Umbilical cord (tissue), 2 donors: ENCODE measurements around the gene IQCF6. TPM values are rescaled to one million over a fixed set of nuclear protein-coding genes. Genes with fewer than 3 reads are reported as not detected.
"Not testable (repeated sequence)": the region's sequence is repeated elsewhere in the genome, so short reads cannot be mapped to it uniquely, and the experiment has no call there.

Experiments
- DNase-seq: peaks from one replicate; pipeline ENCODE4 v3.0.0-alpha.2; 2015; ENCODE audit warnings: low spot score
- total RNA-seq: library from RNA; depleted of rRNA; stranded (reverse); fragments of >200 nt; gene quantifications from one replicate; pipeline ENCODE4 v1.2.3, GENCODE V29; 2014; ENCODE audit warnings: low replicate concordance; ENCODE audit not compliant: insufficient read depth

The IQCF6 gene
- total RNA-seq = not detected

GRCh38 chr3:51779137-51779536, at the start of gene IQCF6:
Gene IQCF6 (minus strand): TSS chr3:51779237. CDS start chr3:51779224, 13 bp downstream.
- no peak for DNase-seq

- DNase-seq = no peak
These were observed 49.3 kb upstream of the IQCF6 start for GRCh38 chr3:51828297-51828696.

- no peak for DNase-seq
These were observed 40.8 kb upstream of the IQCF6 start for GRCh38 chr3:51819709-51820406.

GRCh38 chr3:51819151-51819550, 40.1 kb upstream of the IQCF6 start:
- DNase-seq = no peak

GRCh38 chr3:51817375-51817774, 38.3 kb upstream of the IQCF6 start:
- no peak for DNase-seq

GRCh38 chr3:51816723-51817122, 37.7 kb upstream of the IQCF6 start:
- DNase-seq = no peak

DNA sequence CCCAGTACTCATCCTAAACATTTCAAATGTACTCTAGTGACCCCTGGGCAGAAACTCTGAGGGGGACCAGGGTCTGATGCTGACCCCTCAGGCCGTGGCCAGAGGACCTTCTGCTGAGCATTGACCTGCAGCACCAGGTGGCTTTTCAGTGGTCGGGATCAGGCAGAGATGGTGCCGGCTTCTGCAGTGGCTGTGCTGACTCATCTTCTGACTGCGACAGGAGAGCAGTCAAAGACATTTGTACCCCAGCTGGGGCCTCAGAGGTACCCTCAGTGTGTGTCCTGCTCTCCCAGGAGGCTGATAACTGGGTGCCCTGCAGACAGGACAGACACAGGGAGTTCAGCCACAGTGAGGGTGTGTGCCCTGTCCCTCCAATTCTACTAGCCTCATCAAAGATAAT, 36.6 kb upstream of the IQCF6 start:
- no peak for DNase-seq

DNA sequence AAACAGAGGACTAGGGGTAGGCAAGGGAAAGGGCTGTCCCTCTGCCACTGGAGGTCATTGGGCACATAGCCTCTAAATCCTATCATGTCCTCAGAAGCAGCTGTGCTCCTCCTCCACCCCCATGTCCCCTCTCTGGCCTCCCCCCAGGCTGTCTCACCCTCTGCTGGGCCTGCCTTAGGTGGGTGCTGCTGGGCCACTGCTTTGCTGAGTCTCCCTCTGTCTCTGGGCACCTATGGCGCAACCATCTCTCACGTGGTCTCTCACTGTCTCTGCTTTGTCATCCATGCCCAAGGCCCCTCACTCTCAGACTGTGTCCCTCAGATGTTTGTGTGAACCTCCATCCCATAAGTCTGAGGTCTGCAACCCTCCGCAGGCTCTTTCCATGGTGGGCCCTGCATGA, 35.0 kb upstream of the IQCF6 start:
- DNase-seq = no peak

DNA sequence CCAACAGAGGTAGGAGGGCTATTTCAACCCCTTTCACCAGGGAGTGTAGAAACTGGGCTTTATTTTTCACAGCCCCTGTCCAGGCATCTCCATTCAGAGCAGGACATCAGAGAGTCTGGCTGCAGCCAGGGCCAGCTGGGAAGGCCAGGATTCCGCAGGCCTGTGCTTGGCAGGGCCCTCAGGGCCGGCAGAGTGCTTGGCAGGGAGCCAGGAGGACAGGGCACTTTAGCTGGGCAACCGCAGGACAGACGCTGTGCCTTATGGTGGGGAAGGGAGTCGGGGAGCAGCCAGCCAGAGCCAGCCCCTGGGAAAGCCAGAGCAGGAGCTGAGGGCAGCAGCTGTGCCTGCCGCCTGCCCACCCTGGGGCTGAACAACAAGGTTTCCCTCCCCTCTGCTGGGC, 34.5 kb upstream of the IQCF6 start:
- DNase-seq = no peak

DNA sequence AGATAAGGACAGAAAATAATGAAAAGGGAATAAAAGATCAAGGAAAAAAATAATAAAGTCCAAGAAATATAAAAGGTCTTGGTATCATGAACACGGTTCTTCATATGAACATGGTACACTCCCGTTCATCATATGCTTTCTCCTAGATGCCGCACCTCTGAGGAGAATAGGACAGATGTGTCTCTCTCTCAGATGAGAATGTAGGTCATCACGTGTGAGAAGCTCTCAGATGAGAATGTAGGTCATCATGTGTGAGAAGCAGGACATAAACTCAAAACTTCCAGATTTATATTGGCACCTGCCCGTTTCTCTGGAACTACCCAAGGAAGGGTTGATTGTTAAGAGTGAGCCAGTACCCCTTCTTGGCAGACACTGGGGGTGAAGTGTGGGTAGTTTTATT, 29.9 kb upstream of the IQCF6 start:
- DNase-seq = no peak

DNA sequence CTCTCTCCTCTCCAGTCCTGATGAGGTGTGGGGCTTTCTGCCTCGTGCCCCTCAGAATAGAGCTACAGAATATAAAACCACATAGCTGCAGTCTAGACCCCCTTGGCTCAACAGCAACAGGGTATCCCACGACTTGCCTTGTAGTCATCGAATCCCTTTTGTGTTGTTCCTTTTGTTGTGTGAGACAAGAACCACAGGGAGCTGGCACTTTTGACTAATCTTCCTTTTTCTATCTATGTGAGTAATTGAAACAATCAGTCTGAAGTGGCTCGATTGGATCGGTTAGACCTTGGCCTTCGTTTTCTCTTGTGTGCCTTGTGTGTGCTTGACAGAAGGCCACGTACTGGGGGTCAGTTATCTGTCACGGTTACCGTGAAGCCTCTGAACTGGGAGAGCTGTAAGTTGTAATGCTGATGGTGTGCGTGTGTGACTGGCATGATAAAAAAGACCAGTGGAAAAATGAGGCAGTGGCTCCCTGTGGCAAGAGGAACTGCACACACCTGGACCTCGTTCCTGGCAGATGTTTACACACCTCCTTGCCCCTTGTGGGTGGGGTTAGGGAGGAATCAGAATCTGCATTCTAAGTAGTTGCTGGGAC, 23.2 kb upstream of the IQCF6 start:
- no peak for DNase-seq

DNA sequence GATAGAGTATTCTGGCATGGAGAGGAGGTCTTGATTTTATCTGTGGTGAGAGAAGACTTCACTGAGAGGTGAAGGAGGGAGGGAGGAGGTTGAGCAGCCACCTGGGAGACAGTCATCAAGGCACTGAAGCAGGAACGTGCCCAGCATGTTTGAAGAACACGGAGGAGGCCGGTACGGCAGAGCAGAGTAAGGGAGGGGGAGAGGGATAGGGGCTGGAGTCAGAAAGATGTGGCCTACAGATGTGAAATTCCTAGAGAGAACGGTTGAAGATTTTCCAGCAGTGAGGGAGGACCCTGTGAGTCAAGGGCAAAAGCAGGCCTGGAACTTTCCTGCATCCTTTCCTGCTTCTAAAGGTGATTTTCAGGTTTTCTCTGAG, 21.7 kb upstream of the IQCF6 start:
- no peak for DNase-seq

GRCh38 chr3:51799879-51800749, 21.1 kb upstream of the IQCF6 start:
- peak; percentile 75 for DNase-seq

DNA sequence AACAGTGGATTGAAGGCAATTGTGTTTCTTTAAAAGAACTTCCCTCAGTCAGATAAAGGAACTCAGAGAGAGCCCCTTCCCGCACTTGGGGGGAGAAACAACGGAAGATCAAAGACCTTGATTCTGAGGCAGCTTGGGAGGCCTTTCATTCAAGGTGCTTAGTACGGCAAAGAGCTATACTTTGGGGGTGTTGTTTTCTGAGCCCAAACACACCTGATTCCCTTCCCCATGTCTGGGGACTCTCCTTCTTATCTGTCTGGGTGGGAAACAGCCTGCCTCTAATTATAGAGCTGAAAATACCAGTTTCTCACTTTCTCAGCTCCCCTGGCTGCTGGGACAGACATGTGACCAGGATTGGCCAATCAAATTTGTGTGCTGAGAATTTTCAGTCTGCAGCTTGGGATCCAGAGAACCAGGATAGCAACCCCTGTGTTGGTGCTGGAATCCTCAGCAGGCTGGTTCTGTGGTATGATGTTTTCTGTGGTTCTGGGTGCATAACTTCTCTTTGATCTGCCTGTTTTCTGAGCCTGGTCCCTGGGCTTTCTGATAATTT, 19.4 kb upstream of the IQCF6 start:
- DNase-seq = no peak

GRCh38 chr3:51796854-51797253, 17.8 kb upstream of the IQCF6 start:
- no peak for DNase-seq

GRCh38 chr3:51794206-51794605, 15.2 kb upstream of the IQCF6 start:
- no peak for DNase-seq

DNA sequence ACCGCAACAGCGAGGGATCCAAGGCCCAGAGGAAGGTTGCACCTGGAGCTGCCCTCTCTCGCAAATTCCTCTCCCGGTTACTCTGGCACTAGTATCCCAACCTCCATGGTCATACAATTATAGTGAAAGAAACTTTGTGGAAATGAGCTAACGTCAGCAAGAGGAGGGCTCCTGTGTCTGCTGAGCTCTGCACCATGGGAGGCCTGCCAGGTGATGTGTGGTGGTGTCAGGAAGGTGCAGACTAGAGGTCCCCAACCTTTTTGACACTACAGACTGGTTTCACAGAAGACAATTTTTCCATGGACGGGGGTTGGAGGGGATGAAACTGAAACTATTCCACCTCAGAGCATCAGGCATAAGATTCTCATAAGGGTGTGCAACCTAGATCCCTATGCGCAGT, 13.2 kb upstream of the IQCF6 start:
- DNase-seq = no peak

GRCh38 chr3:51789437-51789836, 10.4 kb upstream of the IQCF6 start:
- no peak for DNase-seq

DNA sequence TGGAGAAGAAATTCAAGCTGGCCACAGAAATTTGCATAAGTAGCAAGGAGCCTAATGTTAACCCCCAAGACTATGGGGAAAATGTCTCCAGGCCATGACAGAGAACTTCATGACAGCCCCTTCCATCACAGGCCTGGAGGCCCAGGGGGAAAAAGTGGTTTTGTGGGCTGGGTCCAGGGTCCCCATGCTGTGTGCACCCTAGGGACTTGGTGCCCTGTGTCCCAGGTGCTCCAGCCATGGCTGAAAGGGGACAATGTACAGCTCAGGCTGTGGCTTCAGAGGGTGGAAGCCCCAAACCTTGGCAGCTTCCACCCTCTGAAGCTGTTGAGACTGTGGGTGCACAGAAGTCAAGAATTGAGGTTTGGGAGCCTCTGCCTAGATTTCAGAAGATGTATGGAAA, 8.5 kb upstream of the IQCF6 start:
- DNase-seq = not testable (repeated sequence)

DNA sequence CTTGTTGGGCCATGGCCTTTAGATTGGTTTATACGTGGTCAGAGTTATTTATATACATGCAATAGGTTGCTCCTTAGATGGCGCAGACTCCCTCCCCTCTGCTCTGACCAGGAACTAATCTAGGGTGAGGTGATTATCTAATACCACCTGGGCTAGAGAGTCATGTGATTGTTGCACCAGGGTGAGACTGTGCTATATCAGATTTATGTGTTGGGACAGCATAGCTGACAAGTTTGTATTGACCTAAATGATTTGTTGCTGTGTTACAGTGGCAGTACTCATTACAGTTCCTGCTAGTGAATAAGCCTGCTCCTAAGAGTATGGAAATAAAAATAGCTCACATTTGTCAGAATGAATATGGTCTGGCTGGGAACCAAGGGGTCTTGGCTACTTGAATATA, 7.2 kb upstream of the IQCF6 start:
- no peak for DNase-seq

- no peak for DNase-seq
These were observed 483 bp downstream of the IQCF6 start for GRCh38 chr3:51778554-51778953.

- DNase-seq = no peak
These were observed 1.1 kb downstream of the IQCF6 start for GRCh38 chr3:51777985-51778384.
